AG04450 (cell line): ENCODE results near the gene RAPGEF2. TPM values are rescaled to one million over a fixed set of nuclear protein-coding genes. Genes with fewer than 3 reads are reported as not detected.

Experiments used
- CTCF ChIA-PET: fragments of 300-600, 350-600 bp; formaldehyde crosslinking; extraction: SDS; loops from one replicate; lab custom pipeline; 2022; ENCODE audit warnings: antibody characterized with exemption, inconsistent platforms; lab: Charles Lee
- POLR2A ChIA-PET: fragments of 350-600 bp; formaldehyde crosslinking; extraction: SDS; loops from one replicate; lab custom pipeline; 2021; ENCODE audit warnings: antibody characterized with exemption, inconsistent platforms; lab: Yijun Ruan, JAX
- DNase-seq: peaks from one replicate; pipeline ENCODE4 v3.0.0-alpha.2; 2011; ENCODE audit warnings: low read depth, low spot score
- H3K27ac ChIP-seq: one replicate; pipeline ENCODE4 v1.5.1; 2012; ENCODE audit warnings: low read depth, low read length, control low read depth
- H3K27me3 ChIP-seq: one replicate; pipeline ENCODE4 v1.6.0; 2012; ENCODE audit warnings: low read length; ENCODE audit not compliant: control insufficient read depth, insufficient read depth
- H3K4me3 ChIP-seq: 2 replicates; pipeline ENCODE4 v1.5.1; 2011; ENCODE audit warnings: mild to moderate bottlenecking, low read depth, low read length, control low read depth
- H3K9me3 ChIP-seq: 2 replicates; pipeline ENCODE4 v1.5.1; 2012; ENCODE audit warnings: low read length; ENCODE audit not compliant: control insufficient read depth, insufficient read depth
- CTCF ChIP-seq: IDR thresholded peaks from 2 replicates; pipeline ENCODE4 v1.5.1; 2011; ENCODE audit warnings: low read depth, low read length, control low read depth, inconsistent platforms
- polyA plus RNA-seq: library from polyadenylated mRNA; depleted of rRNA; stranded (reverse); fragments of >200 nt; gene quantifications from 2 replicates; pipeline ENCODE4 v1.2.3, GENCODE V29; 2011

RAPGEF2 gene
- polyA plus RNA-seq, 1 experiment = 51.5 TPM

- Histone ChIP-seq H3K27ac (no peak overlapping the region), H3K9me3 (no peaks in the 10 kb centered on the region), H3K4me3 (no peak overlapping the region), H3K27me3 (no peaks in the 10 kb centered on the region)
- CTCF ChIA-PET = no interaction called here
- POLR2A ChIA-PET = no interaction called here
- no peak for DNase-seq
- no peak for TF ChIP-seq CTCF
Measured at GRCh38 chr4:159237975-159238374, 135.1 kb downstream of the RAPGEF2 start.

- Histone ChIP-seq H3K27me3 (no peaks in the 10 kb centered on the region), H3K4me3 (no peak overlapping the region), H3K27ac (no peak overlapping the region), H3K9me3 (no peaks in the 10 kb centered on the region)
- ChIA-PET POLR2A (no interaction called here), CTCF (no interaction called here)
- no peak for TF ChIP-seq CTCF
- no peak for DNase-seq
Measured at GRCh38 chr4:159238631-159239030, 135.8 kb downstream of the RAPGEF2 start.

GRCh38 chr4:159239629-159240028 lies 136.8 kb downstream of the RAPGEF2 start:
- H3K27ac ChIP-seq = no peak overlapping the region

GRCh38 chr4:159240046-159240445 lies 137.2 kb downstream of the RAPGEF2 start:
- H3K27me3 ChIP-seq = no peaks in the 10 kb centered on the region
- CTCF ChIA-PET = interaction anchor here (1.7 kb wide), 1 partner anchor 37 kb away, joined by 6 read pairs; no protein-coding TSS in a partner anchor
- POLR2A ChIA-PET = interaction anchor here (0.6 kb wide), 1 partner anchor 486 kb away, joined by 3 read pairs; no protein-coding TSS in a partner anchor
- no peak overlapping the region for H3K27ac ChIP-seq
- no peaks in the 10 kb centered on the region for H3K9me3 ChIP-seq
- TF ChIP-seq CTCF = no peak
- H3K4me3 ChIP-seq = no peak overlapping the region
- no peak for DNase-seq

More at GRCh38 chr4:159239629-159240028, 136.8 kb downstream of the RAPGEF2 start:
- ChIA-PET CTCF (interaction anchor here (1.7 kb wide), 1 partner anchor 36 kb away, joined by 6 read pairs; no protein-coding TSS in a partner anchor), POLR2A (no interaction called here)
- no peak for DNase-seq
- TF ChIP-seq CTCF = no peak
- Histone ChIP-seq H3K27me3 (no peaks in the 10 kb centered on the region), H3K4me3 (no peak overlapping the region), H3K9me3 (no peaks in the 10 kb centered on the region)

GRCh38 chr4:159240687-159241086 lies 137.8 kb downstream of the RAPGEF2 start:
- Histone ChIP-seq H3K4me3 (no peak overlapping the region), H3K9me3 (no peaks in the 10 kb centered on the region), H3K27ac (no peak overlapping the region), H3K27me3 (no peaks in the 10 kb centered on the region)
- CTCF ChIA-PET = interaction anchor here (1.7 kb wide), 1 partner anchor 37 kb away, joined by 6 read pairs; no protein-coding TSS in a partner anchor
- TF ChIP-seq CTCF = no peak
- no peak for DNase-seq
- POLR2A ChIA-PET = interaction anchor here (0.6 kb wide), 1 partner anchor 487 kb away, joined by 3 read pairs; no protein-coding TSS in a partner anchor
